Activated CD8-positive, alpha-beta memory T cell treated with anti-CD3 and anti-CD28 coated beads, Interleukin-2, amount 50 U/mL, for 1 hour (primary cell): ENCODE measurements around the gene DCTN2.

Experiments
- DNase-seq: peaks from one replicate; pipeline ENCODE4 v3.0.0-alpha.2; 2020; ENCODE audit errors: extremely low read depth

Gene DCTN2

DNA sequence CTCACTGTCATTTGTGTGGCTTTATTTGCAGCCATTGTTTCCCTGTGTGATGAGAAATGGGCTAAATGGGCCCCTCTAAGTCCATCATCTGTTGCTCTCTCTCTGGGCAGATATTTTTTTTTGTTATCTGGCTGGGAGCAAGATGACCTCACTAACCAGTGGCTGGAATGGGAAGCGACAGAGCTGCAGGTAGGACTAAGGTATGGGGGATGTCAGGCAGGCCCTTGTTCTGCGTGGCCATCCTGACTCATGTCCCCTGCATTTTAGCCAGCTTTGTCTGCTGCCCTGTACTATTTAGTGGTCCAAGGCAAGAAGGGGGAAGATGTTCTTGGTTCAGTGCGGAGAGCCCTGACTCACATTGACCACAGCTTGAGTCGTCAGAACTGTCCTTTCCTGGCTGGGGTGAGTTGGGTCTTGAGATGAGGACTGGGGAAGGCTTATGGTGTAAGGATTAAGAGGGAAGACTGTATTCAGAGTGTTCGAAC, 57.8 kb downstream of the DCTN2 start:
- DNase-seq, result no peak

DNA sequence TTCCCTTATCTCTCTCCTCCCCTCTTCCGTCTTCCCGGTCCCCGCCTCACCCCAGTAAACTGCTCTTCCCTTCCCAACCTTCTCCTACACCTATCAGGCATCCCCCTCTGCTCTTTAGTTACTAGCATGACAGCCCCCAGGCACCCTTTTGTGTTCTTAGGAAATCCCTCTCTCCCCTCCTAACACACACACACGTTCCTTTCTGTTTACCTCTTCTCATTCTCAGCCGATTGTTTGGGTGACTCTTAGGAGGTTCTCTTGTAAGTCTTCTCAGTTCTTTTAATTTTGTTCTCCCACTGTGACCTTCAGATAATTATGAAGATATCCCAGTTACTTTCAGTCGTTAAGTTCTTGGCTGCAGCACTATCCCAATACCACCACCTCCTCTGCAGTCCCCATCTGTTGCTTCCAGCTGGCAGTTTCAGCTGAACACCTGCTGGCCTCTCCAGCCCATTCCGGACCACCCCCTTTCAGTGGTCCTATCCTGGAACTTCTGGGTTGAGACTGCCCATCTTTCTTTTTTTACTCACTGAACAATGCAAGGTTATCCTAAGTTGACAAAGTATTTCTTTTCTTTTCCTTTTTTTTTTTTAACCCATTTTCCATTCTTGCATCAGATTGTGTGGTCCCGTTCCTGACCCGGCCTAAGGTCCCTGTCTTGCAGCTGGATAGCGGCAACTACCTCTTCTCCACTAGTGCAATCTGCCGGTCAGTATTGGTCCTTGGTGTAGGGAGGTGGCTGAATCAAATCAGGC, 58.4 kb downstream of the DCTN2 start:
- no peak for DNase-seq

DNA sequence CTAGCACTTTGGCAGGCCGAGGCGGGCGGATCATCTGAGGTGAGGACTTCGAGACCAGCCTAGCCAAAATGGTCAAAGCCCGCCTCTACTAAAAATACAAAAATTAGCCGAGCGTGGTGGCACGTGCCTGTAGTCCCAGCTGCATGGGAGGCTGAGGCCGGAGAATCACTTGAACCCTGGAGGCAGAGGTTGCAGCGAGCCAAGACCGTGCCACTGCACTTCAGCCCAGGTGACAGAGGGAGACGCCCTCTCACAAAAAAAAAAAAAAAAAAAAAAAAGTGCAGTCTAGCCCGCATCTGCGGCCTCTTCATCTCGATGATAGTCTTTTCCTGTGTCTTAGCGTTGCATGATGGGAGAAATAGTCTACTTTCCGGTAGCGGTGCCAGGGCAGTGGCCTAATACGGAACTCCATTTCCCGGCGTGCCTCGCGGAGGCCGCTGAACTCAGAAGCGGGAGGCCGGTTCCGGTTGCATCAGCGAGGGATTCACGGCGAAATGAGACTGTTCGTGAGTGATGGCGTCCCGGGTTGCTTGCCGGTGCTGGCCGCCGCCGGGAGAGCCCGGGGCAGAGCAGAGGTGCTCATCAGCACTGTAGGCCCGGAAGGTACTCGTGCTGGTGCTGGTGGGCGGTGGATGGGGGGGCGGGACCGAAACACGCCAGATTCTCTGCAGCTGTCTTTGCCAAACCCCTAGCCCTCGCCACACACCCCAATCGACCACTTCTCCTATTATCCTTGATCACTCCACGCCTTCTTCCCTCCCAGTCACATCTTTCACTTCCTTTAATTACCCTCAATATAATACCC, 59.2 kb downstream of the DCTN2 start, which contains the start of gene MARS1:
MARS1 (plus strand) TSS at position 472 of the 805 bp plus-strand sequence; CDS start at position 495, 23 bp downstream.
- peak; percentile 85 for DNase-seq

DNA sequence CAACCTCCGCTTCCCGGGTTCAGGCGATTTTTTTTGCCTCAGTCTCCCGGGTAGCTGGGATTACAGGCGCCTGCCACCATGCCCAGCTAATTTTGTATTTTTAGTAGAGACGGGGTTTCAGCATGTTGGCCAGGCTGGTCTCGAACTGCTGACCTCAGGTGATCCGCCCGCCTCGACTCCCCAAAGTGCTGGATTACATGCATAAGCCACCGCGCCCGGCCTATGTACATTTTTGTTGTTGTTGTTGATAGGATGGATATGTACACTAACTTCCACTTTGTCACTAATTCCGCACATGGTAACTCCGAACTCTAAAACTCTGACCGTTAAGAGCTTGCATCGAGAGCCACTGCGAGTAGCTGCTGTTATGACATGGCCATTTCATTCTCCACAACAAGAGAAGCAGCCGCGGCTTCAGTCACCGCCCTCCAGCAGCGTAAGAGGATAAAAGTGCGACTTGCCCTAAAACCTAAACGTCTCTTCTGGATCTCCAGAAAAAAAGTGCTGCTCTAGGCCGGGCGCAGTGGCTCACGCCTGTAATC, 59.9 kb downstream of the DCTN2 start:
- DNase-seq, result no peak

DNA sequence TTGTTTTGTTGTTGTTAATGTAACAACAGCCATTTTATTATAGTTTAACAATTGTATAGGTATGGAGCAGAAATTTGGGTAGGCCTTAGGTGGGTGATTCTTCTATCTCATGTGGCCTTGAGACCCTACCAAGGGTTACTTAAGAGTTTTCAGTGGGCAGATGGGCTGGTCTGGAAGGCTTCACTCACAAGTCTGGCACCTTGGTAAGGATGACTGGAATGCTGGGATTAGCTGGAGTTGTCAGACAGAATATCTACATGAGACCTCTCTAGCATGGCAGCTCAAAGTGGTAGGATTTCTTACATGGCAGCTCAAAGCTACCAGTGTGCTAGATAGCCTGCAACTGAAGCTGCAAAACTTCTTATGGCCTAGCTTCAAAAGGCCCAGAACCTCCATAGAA, 61.3 kb downstream of the DCTN2 start:
- DNase-seq, result no peak

DNA sequence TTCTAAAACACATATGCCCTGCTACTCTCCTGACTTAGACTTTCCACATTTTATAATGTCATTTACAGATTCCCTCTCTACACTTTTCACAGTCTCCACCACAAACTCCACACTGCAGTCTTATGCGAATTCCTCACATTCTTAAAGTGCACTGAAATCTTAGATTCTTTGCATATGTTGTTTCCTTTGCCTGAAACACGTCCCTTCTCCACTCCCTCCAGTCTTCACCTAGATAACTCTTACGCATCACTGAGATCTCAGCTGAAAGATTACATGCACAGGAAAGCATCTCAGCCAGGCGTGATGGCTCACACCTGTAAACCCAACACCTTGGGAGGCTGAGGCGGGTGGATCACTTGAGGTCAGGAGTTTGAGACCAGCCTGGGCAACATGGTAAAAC, 63.5 kb downstream of the DCTN2 start:
- no peak for DNase-seq

DNA sequence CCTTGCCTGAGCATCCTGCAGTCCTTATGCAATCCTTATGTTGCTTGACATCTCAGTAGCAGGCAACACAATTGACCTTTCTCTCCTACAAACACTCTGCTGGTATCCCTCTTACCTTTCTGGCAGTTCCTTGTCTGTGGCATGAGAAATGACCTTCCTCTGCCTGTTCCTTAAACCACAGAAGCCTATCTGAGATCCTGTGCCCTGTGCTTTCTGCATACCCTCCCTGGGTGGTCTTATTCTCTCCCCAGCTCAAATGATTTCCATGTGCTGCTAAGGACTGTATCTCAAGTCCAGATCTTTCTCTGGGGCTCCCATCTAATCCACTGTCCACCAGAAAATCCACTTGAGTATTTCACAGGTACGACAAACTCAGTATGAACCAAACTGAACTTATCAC, 65.3 kb downstream of the DCTN2 start:
- DNase-seq, result no peak
